ENCODE results near the gene MTR.

DNA sequence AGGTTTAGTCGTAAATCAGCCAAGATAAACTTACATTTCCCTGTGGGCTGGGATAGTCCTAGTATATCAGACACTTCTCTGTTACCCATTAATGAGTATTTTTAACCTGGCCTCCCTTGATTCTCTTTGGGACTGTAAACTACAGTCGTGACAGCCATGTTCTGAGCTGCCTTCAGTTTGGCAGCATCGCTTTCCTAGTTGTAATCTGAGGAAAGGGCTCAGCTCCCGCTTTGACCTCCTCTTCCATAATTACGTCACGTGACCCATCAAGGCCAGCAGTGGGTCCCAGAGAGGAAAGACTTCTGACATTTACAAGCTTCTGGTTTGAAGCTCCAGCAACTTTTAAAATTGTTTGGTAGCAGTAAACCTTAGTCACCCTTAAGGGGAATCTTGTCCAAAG is 34.6 kb upstream of the MTR start:
- TF ChIP-seq POLR2A (IDR thresholded peaks at IDR 0.05; ENCODE audit: low read depth, low read length) (no peak), POLR2AphosphoS5 (IDR thresholded peaks at IDR 0.05; ENCODE audit: low read depth, low read length) (no peak), TAF1 (IDR thresholded peaks at IDR 0.05; ENCODE audit: borderline replicate concordance, low read depth, low read length) (no peak)

Data from GM12892 (cell line).